Fibroblast of pulmonary artery (primary cell): ENCODE data around the gene ITGA4.
"Not testable (repeated sequence)": the region's sequence is repeated elsewhere in the genome, so short reads cannot be mapped to it uniquely, and the experiment has no call there.

Source experiments
- DNase-seq: peaks from one replicate; pipeline ENCODE4 v3.0.0-alpha.2; 2010; ENCODE audit warnings: low read depth
- H3K4me3 ChIP-seq: replicated peaks from 2 replicates; pipeline ENCODE4 v1.5.1; 2011; ENCODE audit warnings: low read depth, mild to moderate bottlenecking, control low read depth, low read length, moderate library complexity
- TF ChIP-seq, protein P1 (sequence below): IDR thresholded peaks from 2 replicates; pipeline ENCODE4 v1.5.1; 2011; ENCODE audit warnings: mild to moderate bottlenecking, control low read depth, low read length, inconsistent platforms; ENCODE audit errors: missing control alignments

Gene ITGA4

DNA sequence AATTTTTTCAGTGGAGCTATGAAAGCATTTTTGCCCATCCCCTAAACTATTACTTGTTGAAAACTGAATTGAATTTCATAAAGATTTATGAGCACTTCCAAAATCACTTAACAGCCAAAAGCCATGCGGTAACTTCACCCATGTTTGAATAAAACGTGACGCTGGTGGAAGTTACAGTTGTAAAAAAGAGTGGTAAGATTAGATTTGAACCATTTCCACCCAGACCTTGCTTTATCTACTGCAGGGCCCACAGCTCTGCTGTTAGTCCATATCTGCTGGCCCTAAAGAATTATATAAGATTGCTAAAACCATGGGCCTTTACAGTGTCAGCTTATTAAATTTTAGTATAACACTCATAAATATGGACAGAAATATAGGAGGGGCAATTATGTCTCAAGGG is 15.5 kb upstream of the ITGA4 start:
- DNase-seq, result no peak
- TF ChIP-seq, protein P1, sequence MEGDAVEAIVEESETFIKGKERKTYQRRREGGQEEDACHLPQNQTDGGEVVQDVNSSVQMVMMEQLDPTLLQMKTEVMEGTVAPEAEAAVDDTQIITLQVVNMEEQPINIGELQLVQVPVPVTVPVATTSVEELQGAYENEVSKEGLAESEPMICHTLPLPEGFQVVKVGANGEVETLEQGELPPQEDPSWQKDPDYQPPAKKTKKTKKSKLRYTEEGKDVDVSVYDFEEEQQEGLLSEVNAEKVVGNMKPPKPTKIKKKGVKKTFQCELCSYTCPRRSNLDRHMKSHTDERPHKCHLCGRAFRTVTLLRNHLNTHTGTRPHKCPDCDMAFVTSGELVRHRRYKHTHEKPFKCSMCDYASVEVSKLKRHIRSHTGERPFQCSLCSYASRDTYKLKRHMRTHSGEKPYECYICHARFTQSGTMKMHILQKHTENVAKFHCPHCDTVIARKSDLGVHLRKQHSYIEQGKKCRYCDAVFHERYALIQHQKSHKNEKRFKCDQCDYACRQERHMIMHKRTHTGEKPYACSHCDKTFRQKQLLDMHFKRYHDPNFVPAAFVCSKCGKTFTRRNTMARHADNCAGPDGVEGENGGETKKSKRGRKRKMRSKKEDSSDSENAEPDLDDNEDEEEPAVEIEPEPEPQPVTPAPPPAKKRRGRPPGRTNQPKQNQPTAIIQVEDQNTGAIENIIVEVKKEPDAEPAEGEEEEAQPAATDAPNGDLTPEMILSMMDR, result no peak
- H3K4me3 ChIP-seq, result no peak overlapping the region

DNA sequence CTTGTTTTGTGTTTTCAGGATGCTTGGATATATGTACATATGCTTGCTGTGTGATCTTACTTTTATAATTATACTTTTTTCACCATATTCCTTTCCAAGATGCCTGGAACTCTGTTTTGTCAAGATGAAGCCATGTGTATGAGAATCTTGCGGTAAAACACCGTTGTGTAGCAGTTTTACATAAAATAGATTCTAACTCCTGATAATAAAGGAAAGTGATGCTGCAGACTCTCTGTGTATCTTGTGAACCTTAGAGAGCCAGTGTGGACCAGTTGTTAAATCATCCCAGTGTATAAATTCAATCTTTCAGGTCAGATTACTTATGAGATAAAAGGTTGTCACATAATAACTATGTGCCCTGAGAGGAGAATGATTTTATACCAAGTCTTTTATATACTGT is 12.5 kb upstream of the ITGA4 start:
- no peak for DNase-seq
- no peak overlapping the region for H3K4me3 ChIP-seq
- TF ChIP-seq, protein P1, result no peak

DNA sequence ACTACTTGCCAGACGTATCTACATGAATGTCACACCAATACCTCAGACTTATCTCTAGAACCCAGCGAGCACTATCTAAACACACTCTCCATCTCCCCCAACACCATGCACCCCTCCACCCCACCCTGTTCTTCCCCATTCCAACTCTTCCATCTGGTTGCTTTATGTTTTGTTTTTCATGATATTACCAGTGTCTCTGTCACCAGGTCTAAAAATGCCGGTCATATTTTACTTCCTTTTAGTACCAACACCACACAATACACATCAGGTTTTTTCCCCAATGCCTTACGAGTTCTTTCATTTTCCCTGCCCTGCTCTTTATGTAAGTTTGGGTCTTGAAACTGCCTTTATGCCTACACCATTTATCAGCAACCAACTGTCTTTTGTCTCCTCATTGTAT is 10.2 kb upstream of the ITGA4 start:
- H3K4me3 ChIP-seq, result no peak overlapping the region
- no peak for DNase-seq
- TF ChIP-seq, protein P1, result no peak

DNA sequence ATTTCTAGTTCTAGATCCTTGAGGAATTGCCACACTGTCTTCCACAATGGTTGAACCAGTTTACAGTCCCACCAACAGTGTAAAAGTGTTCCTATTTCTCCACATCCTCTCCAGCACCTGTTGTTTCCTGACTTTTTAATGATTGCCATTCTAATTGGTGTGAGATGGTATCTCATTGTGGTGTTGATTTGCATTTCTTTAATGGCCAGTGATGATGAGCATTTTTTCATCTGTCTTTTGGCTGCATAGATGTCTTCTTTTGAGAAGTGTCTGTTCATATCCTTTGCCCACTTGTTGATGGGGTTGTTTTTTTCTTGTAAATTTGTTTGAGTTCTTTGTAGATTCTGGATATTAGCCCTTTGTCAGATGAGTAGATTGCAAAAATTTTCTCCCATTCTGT is 7.9 kb upstream of the ITGA4 start:
- H3K4me3 ChIP-seq, DNase-seq: not testable (repeated sequence)

DNA sequence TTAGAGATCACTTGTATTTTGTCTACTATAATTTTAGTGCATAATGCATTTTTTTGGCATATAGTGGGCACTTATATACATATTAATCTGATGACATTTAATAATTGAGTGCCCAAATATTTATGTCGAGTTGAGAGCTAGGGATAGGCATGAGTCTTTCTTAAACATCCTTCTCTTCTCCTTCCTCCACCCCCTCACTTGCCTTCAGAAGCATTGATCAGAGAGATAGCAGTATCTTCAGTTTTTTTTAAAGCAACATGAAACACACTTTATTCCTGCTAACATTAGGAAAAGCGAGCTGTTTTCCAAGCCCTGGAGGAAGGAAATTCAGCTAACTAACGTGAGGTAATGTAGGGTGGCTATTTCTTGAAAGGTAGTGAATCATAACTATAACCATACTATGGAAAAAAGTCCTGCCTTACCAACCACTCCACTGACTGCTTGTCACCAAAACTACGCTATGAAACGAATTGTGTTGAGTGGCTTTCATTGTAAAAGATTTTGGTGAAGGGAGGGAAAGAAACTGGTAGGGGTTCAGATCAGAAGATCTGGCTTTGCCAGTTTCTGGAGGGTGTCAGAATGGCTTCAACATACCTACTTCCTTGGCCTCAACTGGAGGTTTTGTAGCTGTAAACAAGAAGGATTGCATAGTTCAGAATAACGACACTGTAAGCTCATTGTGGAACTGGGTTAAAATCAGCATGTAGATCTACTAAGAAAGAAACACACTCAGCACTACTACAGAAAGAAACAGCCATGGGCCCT is 2.3 kb upstream of the ITGA4 start:
- no peak for DNase-seq
- no peak overlapping the region for H3K4me3 ChIP-seq
- TF ChIP-seq, protein P1, result no peak

DNA sequence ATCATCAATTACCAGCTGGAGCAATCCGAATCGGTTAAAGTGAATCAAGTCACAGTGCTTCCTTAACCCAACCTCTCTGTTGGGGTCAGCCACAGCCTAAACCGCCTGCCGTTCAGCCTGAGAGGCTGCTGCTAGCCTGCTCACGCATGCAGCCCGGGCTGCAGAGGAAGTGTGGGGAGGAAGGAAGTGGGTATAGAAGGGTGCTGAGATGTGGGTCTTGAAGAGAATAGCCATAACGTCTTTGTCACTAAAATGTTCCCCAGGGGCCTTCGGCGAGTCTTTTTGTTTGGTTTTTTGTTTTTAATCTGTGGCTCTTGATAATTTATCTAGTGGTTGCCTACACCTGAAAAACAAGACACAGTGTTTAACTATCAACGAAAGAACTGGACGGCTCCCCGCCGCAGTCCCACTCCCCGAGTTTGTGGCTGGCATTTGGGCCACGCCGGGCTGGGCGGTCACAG is 496 bp upstream of the ITGA4 start:
- peak overlapping the region; percentile 75 for H3K4me3 ChIP-seq
- DNase-seq, result no peak
- TF ChIP-seq, protein P1, result no peak

DNA sequence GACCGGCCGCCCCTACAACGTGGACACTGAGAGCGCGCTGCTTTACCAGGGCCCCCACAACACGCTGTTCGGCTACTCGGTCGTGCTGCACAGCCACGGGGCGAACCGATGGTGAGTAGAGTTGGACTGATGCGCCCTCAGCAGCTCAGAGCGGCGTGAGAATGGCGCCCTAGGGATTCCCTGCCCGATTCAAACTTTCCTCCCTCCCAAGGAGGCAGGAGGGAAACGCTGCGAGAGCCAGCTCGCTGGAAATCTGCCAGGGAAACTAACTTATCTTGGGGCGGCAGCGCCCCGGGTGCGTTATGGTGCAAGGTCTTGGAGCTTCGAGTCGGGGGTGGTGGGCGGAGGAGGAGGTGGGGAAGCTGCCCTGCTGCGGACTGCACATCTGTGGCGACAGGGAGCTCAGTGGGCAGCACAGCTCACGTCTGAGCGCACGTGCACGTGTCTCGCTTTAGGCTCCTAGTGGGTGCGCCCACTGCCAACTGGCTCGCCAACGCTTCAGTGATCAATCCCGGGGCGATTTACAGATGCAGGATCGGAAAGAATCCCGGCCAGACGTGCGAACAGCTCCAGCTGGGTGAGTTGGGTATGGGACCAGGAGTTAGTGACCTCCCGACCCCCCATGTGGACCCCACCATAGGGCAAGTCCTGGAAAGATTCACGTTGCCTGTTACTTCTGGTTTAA is 697 bp downstream of the ITGA4 start:
- peak; percentile 58 for DNase-seq
- TF ChIP-seq, protein P1, result no peak
- H3K4me3 ChIP-seq, result peak overlapping the region; percentile 75
